Measurements from ENCODE around the gene CCDC18. TPM values are rescaled to one million over a fixed set of nuclear protein-coding genes. Genes with fewer than 3 reads are reported as not detected.

Gene CCDC18
- total and polyA plus RNA-seq, 9 donors, result 1.5 to 4.5 (median 2.8) TPM

GRCh38 chr1:93150729-93151128 lies 29.8 kb upstream of the CCDC18 start:
- 5 to 18% (median 13%) methylated on average over 1 of the region's 1 CpG for WGBS, 3 donors
- Histone ChIP-seq H3K36me3 (no peaks in the 10 kb centered on the region), H3K27me3 (no peaks in the 10 kb centered on the region), H3K27ac (no peak overlapping the region), H3K9me3 (no peaks in the 10 kb centered on the region), H3K4me3 (no peak overlapping the region), H3K4me1 (ENCODE audit: insufficient read depth) (peaks cover 3% of the 10 kb centered on the region)
- DNase-seq, result no peak
- intact Hi-C loops (cut with DNase I), result no loop called here
- TF ChIP-seq EP300 (IDR thresholded peaks at IDR 0.05), result no peak
- TF ChIP-seq POLR2A (IDR thresholded peaks at IDR 0.05), result no peak
- no peak for TF ChIP-seq CTCF (IDR thresholded peaks at IDR 0.05)

DNA sequence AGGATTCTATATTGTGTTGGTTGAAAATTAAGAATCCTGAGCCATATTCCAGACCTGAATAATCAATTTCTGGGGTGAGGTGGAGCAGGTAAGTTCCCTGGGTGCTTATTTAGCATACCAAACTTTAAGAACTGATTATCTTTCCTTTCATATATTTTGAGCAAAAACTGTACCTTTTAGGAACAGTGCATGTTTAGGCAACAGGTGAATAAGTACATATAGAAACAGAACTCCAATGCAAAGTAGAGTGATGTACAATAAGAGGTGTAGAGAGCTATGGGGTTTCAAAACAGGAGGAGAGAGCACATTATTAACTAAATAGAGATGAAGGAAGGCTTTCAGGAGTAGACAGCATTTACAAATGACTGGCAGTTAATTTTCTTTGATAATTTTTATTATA lies 29.1 kb upstream of the CCDC18 start:
- Histone ChIP-seq H3K27me3 (no peaks in the 10 kb centered on the region), H3K9me3 (no peaks in the 10 kb centered on the region), H3K4me1 (ENCODE audit: insufficient read depth) (peaks cover 1% of the 10 kb centered on the region), H3K4me3 (no peak overlapping the region), H3K27ac (no peak overlapping the region), H3K36me3 (no peaks in the 10 kb centered on the region)
- no peak for DNase-seq
- intact Hi-C loops (cut with DNase I), result no loop called here
- TF ChIP-seq POLR2A (IDR thresholded peaks at IDR 0.05) (no peak), EP300 (IDR thresholded peaks at IDR 0.05) (no peak), CTCF (IDR thresholded peaks at IDR 0.05) (no peak)

DNA sequence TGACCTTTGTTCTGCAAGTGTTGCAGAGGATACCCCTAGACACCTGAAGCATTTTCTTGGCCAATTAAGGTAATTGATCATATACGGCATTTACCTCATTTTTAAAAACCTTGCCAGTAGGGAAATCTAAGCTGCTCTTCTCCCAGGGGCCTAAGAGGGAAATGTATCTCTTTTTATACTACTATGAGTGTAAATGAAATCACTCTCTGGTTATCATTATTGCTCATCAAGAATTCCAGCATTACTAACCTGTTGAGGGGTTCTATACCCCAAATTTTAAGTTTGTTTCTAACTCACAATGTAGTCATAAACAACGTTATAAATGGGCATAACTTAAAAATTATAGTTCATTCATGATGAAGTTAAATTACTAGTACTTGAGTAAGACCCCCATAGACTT lies 27.7 kb upstream of the CCDC18 start:
- Histone ChIP-seq H3K36me3 (no peaks in the 10 kb centered on the region), H3K4me1 (ENCODE audit: insufficient read depth) (peaks cover 1% of the 10 kb centered on the region), H3K27ac (no peak overlapping the region), H3K4me3 (no peak overlapping the region), H3K9me3 (no peaks in the 10 kb centered on the region), H3K27me3 (no peaks in the 10 kb centered on the region)
- intact Hi-C loops (cut with DNase I), result no loop called here
- TF ChIP-seq POLR2A (IDR thresholded peaks at IDR 0.05), result no peak
- no peak for TF ChIP-seq EP300 (IDR thresholded peaks at IDR 0.05)
- TF ChIP-seq CTCF (IDR thresholded peaks at IDR 0.05), result no peak
- no peak for DNase-seq
- 89 to 94% (median 92%) methylated on average over 2 of the region's 2 CpGs for WGBS, 3 donors

DNA sequence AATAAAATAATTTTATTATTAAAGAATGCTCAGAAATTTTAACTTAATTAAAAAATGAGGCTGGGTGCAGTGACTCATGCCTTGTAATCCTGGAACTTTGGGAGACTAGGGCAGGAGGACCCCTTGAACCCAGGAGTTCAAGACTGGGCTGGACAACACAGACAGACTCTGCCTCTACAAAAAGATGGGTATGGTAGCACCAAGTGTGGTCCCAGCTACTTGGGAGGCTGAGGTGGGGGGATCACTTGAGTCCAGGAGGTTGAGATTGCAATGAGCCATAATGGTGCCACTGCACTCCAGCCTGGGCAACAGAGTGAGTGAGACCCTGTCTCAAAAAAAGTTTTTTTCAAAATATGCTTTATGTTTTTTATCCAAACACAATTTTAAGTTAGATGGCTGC lies 25.6 kb upstream of the CCDC18 start:
- H3K27ac ChIP-seq, result no peak overlapping the region
- H3K27me3 ChIP-seq, result no peaks in the 10 kb centered on the region
- H3K9me3 ChIP-seq, result no peaks in the 10 kb centered on the region
- intact Hi-C loops (cut with DNase I), result no loop called here
- H3K4me3 ChIP-seq, result no peak overlapping the region
- TF ChIP-seq EP300 (IDR thresholded peaks at IDR 0.05) (no peak), CTCF (IDR thresholded peaks at IDR 0.05) (no peak), POLR2A (IDR thresholded peaks at IDR 0.05) (no peak)
- no peak for DNase-seq
- no peaks in the 10 kb centered on the region for H3K4me1 ChIP-seq (ENCODE audit: insufficient read depth)
- no peaks in the 10 kb centered on the region for H3K36me3 ChIP-seq

DNA sequence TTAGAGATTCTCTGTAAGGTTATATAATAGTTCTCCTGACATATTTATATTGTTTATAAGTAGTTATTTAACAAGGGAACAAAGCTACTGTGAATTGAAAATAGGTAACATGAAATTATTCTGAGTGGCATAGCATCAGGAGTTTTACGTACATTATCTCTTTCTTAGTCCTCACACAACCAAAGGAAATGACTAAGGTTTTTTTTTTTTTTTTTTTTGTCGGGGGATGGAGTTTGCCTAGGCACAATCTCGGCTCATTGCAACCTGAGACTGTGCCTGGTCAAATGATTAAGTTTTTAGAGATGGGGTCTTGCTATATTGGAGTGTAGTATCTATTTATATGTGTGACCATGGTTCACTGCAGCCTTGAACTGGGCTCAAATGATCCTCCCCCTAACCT lies 25.2 kb upstream of the CCDC18 start:
- intact Hi-C loops (cut with DNase I), result no loop called here
- Histone ChIP-seq H3K4me1 (ENCODE audit: insufficient read depth) (no peaks in the 10 kb centered on the region), H3K4me3 (no peak overlapping the region), H3K9me3 (no peaks in the 10 kb centered on the region), H3K36me3 (no peaks in the 10 kb centered on the region), H3K27me3 (no peaks in the 10 kb centered on the region), H3K27ac (no peak overlapping the region)
- TF ChIP-seq EP300 (IDR thresholded peaks at IDR 0.05) (no peak), POLR2A (IDR thresholded peaks at IDR 0.05) (no peak), CTCF (IDR thresholded peaks at IDR 0.05) (no peak)
- WGBS, 3 donors, result 83 to 89% (median 84%) methylated on average over 3 of the region's 3 CpGs
- no peak for DNase-seq
